Hematopoietic multipotent progenitor cell treated with erythropoietin and hydrocortisone succinate and interleukin-3 and kit ligand, for 15 days (in vitro differentiated cells): Measurements from ENCODE around the gene CLEC19A.

ENCODE experiments used
- DNase-seq: peaks from one replicate; pipeline ENCODE4 v3.0.0-alpha.2; 2015; ENCODE audit warnings: low spot score

CLEC19A gene

GRCh38 chr16:19285431-19285830 is at the start of gene CLEC19A:
TSS of gene CLEC19A (plus strand) at chr16:19285731. CDS start at chr16:19285852, 121 bp downstream.
- DNase-seq: no peak

DNA sequence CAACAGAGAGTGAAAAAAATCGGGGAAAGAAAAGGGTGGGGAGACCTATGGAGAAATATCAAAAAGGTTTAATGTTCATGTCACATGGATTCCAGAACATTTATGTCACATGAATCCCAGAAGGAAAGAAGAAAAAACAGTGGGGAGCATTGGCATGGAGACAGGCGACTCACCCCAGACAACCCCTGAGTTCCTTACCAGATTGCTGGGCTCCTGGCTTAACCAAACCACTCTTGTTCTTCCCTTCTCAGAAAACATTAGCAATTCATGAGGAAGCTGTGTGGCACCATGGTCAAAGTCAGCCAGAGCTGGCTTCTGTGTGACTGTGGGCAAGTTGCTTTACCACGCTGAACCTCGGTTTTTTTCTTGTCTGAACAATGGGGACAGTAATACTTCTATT is 49.6 kb upstream of the CLEC19A start:
- no peak for DNase-seq

GRCh38 chr16:19236561-19237209 is 48.8 kb upstream of the CLEC19A start:
- DNase-seq: no peak

GRCh38 chr16:19238406-19238805 is 47.1 kb upstream of the CLEC19A start:
- DNase-seq: no peak

- DNase-seq: no peak
These were observed 45.9 kb upstream of the CLEC19A start for GRCh38 chr16:19239511-19240155.

- DNase-seq: no peak
These were observed 45.0 kb upstream of the CLEC19A start for GRCh38 chr16:19240494-19240893.

DNA sequence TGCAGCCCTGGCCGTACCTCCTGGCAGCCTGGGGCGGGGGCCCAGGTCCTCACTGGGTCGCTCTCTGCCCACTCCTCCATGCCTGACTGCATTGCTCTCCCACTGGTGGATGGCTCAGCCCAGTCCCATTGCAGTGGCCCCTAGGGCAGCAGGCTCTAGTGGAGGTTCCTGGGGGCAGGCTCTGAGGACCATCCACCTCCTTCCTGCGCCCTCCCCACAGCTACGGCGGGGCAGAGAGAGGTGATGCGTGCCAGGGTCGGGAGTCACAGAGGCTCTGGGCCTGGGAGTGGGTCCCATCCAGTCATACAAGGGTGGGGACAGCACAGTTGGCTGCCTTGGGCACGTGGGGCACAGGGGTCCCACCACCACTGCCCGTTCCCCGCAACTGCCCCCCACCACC is 44.0 kb upstream of the CLEC19A start:
- DNase-seq: no peak

DNA sequence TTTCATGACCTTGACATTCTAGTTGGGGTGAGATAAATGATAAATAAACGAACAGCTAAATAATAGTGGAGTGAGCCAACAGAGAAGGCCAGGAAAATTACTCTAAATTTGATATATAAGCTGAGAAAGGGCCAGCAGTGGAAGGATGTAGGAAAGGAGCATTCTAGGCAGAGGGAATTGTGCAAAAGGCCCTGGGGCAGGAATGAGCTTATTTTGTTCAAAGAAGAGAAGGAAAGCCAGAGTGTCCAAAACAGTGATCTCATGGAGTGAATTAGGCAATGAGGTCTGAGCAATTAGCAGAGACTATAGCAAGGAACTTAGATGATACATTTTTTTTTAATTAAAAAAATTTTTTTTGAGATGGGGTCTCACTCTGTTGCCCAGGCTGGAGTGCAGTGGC is 43.3 kb upstream of the CLEC19A start:
- no peak for DNase-seq

DNA sequence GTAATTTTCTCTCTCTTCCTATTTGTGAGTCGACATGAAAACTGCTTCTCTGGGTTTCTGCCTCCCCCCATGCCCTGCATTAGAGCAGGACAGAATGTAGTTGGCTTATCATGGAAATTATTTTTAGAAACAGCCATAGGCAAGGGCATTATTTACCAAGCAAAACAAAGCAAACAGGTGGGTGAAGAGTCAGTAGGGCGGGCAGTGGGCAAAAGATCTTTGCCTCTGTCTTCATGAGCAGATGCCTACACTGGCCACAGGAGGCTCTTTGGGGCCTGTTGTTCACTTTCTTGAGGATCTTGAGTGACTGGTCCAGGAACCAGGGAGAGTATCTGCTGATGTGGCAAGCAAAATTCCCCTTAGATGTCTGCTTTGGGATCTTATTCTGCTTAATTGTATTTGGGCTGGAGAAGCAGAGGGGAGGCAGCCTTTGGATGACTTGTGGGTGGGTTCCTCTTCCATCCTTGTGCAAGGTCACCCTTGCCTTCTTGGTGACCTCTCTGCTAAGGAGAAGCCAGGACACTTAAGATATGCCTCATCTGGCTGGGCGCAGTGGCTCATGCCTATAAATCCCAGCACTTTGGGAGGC is 42.5 kb upstream of the CLEC19A start:
- no peak for DNase-seq

DNA sequence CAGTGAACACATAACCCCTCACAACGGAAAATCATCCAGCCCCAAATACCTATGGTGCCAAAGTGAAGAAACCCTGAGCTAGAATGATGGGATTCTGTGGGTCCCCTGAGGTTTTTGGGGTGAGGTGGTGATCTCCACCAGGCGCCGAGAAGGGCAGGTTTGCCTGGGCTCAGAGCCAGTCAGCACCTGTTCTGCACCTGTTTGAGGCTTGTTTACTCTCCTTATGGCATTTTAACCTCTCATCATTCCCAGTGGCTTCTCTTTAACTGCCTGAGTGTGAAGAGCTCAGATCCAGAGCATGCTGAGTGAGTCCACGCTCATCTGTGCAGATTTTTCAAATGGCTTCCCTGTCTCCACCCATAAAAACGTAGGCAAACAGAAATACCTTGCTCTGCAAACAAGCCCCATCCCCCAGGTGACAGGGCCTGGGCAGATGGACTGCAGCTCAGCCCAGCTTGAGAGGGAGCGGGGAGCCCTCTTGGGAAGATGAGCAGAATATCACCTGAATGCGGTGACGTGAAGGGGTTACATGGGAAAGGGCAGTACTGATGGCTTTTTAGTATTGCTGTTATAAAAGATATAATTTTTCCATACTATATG is 40.1 kb upstream of the CLEC19A start:
- no peak for DNase-seq

DNA sequence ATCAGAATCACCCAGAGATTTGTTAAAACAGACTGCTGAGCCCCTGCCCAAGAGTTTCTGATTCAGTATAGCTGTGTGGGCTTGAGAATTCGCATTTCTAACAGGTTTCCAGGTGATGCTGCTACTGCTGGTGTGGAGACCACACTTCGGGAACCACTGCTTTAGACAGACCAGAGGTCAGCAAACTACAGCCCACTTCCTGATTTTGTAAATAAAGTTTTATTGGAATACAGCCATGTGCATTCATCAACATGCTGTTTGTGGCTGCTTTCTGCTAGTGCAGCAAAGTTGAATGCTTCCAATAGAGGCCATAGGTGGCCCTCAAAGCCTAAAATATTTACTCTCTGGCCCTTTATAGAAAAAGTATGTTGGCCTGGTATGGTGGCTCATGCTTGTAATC is 32.6 kb upstream of the CLEC19A start:
- DNase-seq: no peak

GRCh38 chr16:19254611-19255010 is 30.9 kb upstream of the CLEC19A start:
- DNase-seq: no peak

- DNase-seq: no peak
These were observed 21.3 kb upstream of the CLEC19A start for GRCh38 chr16:19264123-19264673.

DNA sequence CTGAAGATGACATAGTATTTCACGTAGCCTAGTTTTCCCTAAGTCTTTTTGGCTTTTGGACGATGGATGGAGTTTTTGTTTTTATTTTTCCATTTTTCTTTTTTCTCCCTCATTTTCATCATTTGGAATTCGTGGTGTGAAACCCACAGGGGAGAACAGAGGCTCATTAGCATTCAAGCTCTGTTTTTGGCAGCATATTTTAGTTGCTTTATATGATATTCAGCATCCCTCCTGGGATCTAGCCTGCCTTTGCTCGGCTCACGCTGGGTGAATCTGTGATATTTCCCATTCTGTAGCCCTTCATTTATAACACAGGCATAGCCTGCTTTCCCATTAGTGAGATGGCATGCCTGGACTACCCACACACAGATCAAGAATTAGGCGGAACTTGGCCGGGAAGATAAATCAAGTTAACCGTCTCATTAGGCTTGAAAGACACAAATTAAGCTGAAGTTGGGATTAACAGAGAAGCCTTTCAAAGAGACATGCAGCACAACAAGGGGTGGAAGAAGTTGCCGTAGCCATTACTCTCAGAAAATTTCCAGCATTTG is 20.1 kb upstream of the CLEC19A start:
- no peak for DNase-seq

- no peak for DNase-seq
These were observed 18.8 kb upstream of the CLEC19A start for GRCh38 chr16:19266774-19267173.

DNA sequence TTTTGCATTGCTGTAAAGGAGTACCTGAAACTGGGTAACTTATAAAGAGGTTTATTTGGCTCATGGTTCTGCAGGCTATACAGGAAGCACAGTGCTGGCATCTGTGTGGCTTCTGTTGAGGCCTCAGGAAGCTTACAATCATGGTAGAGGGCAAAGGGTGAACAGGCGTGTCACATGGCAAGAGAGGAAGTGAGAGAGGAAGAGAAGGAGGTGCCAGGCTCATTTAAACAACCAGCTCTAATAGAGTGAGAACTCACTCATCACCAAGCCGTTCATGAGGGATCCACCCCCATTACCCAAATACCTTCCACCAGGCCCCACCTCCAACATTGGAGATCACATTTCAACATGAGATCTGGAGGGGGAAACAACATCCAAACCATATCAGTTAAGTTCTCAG is 16.4 kb upstream of the CLEC19A start:
- no peak for DNase-seq

DNA sequence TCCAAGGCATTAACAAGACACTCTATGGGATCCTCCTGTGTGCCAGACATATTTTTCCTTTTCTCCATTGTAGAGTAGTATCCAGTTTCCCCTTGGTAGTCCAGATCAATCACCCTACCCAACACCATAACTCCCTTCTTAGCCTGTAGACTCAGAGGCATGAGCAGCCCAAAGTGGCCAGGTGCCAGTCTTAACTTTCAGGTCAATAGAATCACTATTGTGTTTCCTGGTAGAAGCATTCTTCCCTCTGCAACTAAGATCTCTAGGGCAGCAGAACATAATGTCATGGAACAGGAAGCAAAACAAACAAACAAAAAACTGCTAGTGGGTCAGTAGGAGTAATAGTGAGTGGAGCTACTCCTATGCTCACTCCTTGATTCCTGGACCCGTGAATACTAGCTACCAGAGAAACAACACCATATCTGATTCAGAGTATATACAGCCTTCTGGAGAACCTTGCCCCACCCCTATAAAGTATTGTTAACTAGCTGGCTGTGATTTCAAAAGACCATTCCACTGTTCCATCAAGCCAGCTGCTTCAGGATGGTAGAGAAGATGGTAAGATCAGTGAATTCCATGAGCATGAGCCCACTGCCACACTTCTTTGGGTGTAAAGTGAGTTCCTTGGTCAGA is 11.2 kb upstream of the CLEC19A start:
- DNase-seq: no peak

GRCh38 chr16:19278403-19278802 is 7.1 kb upstream of the CLEC19A start:
- DNase-seq: no peak

- no peak for DNase-seq
These were observed 4.3 kb upstream of the CLEC19A start for GRCh38 chr16:19281246-19281645.

DNA sequence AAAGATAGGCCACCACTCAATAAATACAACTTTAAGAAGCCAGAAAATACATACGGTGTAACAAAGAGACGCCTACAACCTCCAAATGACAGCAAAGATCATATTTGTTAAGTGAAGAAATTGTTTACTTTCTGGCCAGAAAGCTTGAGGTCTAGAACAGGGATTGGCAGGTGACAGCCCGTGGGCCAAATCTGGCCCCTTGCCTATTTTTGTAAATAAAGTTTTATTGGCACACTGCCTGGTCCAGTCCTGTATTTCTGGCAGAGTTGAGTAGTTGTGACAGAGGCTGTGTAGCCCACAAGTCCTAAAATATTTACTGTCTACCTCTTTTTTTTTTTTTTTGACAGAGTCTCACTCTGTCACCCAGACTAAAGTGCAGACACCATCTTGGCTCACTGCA is 3.4 kb upstream of the CLEC19A start:
- no peak for DNase-seq

GRCh38 chr16:19283637-19284036 is 1.9 kb upstream of the CLEC19A start:
- DNase-seq: no peak

DNA sequence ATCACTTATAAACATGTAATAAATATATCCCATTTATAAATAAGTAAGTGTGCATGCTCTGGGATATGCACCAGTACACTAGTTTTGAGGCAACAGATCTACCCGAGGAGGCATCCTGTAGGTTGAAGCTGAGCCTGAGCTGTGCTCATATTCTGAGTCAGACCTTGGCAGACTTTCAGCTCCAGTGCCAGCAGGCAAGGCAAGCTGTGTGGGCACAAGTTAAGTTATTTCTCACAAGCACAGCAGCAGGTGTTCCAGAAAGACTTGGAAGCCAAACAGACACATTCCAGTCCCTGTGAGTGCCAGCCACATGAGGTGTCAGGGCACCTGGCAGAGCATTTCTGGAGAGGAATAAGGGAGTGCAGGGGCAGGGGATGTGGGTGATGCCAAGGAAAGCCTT is 1.3 kb upstream of the CLEC19A start:
- no peak for DNase-seq
